Neural cell (in vitro differentiated cells): ENCODE data around the gene USB1.

Experiments used
- EP300 ChIP-seq: fragments of 450-650 bp; conservative IDR thresholded peaks from 2 replicates; pipeline ENCODE4 v1.6.1; 2014; ENCODE audit warnings: antibody characterized with exemption, mild to moderate bottlenecking, moderate library complexity; ENCODE audit not compliant: poor library complexity, severe bottlenecking
- TF ChIP-seq, protein P1 (sequence below): fragments of 450-650 bp; IDR thresholded peaks from 2 replicates; pipeline ENCODE4 v1.5.1; 2014; ENCODE audit warnings: antibody characterized with exemption, mild to moderate bottlenecking, moderate library complexity; ENCODE audit not compliant: poor library complexity, severe bottlenecking

DNA sequence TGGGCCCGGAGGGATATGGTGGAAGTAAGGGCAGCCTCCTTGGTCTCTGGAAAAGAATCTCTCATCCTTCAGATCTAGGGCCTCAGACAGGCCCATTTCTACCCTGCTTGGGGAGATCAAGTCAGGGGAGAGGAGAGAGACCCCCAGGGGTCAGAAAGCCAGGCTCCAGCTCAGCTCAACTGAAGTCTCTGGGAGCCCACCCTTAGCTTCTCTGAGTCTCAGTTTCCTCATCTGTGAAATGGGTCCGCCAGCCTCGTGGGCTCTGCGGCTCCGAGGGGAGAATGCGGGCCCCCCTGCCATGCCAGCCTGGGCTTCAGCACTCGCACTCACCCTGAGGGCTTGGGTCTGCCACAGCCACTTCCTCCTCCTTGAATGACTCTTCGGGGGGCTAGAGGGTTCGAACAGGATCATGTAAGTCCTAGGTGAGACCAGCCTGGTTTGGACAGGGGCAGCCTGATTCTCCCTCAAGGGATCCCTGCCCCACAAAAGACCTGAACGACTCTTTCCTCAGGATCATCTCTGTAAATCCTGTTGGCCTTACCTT, 37.0 kb upstream of the USB1 start:
- TF ChIP-seq, protein P1, sequence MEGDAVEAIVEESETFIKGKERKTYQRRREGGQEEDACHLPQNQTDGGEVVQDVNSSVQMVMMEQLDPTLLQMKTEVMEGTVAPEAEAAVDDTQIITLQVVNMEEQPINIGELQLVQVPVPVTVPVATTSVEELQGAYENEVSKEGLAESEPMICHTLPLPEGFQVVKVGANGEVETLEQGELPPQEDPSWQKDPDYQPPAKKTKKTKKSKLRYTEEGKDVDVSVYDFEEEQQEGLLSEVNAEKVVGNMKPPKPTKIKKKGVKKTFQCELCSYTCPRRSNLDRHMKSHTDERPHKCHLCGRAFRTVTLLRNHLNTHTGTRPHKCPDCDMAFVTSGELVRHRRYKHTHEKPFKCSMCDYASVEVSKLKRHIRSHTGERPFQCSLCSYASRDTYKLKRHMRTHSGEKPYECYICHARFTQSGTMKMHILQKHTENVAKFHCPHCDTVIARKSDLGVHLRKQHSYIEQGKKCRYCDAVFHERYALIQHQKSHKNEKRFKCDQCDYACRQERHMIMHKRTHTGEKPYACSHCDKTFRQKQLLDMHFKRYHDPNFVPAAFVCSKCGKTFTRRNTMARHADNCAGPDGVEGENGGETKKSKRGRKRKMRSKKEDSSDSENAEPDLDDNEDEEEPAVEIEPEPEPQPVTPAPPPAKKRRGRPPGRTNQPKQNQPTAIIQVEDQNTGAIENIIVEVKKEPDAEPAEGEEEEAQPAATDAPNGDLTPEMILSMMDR, result no peak
- TF ChIP-seq EP300, result no peak
